Measurements from ENCODE around the gene CNNM4.
A peak's percentile ranks its signal among the peaks of the same experiment; 100 is the strongest.

CNNM4 gene

GRCh38 chr2:96837575-96837974 is 76.9 kb downstream of the CNNM4 start:
- no peak for DNase-seq

- no peak for DNase-seq
These were observed 77.9 kb downstream of the CNNM4 start for GRCh38 chr2:96838345-96839292.

GRCh38 chr2:96839293-96839874 is 78.7 kb downstream of the CNNM4 start:
- DNase-seq: peak; percentile 95

GRCh38 chr2:96839875-96840850 is 79.5 kb downstream of the CNNM4 start:
- DNase-seq: no peak

GRCh38 chr2:96841701-96842495 is 81.2 kb downstream of the CNNM4 start:
- no peak for DNase-seq

- no peak for DNase-seq
These were observed 81.9 kb downstream of the CNNM4 start for GRCh38 chr2:96842600-96842999.

GRCh38 chr2:96843538-96844268 is 83.0 kb downstream of the CNNM4 start, which contains the start of gene ANKRD23:
Gene ANKRD23, minus strand, starts transcription at chr2:96844021. Its CDS starts 29 bp downstream, at chr2:96843992.
- no peak for DNase-seq

GRCh38 chr2:96844405-96844808 is 83.7 kb downstream of the CNNM4 start:
- no peak for DNase-seq

- no peak for DNase-seq
These were observed 86.1 kb downstream of the CNNM4 start for GRCh38 chr2:96846825-96847224.

GRCh38 chr2:96847586-96847985 is 86.9 kb downstream of the CNNM4 start:
- no peak for DNase-seq

- DNase-seq: no peak
These were observed 87.6 kb downstream of the CNNM4 start for GRCh38 chr2:96848264-96848663.

GRCh38 chr2:96852667-96853066 is 92.0 kb downstream of the CNNM4 start:
- no peak for DNase-seq

GRCh38 chr2:96853321-96853720 is 92.6 kb downstream of the CNNM4 start:
- no peak for DNase-seq

GRCh38 chr2:96856776-96857666 is 96.3 kb downstream of the CNNM4 start:
- peak; percentile 60 for DNase-seq

GRCh38 chr2:96857667-96858372 is 97.1 kb downstream of the CNNM4 start, which contains the start of gene ANKRD39:
Gene ANKRD39, minus strand, starts transcription at chr2:96858016. Its CDS starts 29 bp downstream, at chr2:96857987.
- DNase-seq: peak; percentile 98

GRCh38 chr2:96859099-96859649 is 98.5 kb downstream of the CNNM4 start:
- no peak for DNase-seq

- no peak for DNase-seq
These were observed 99.0 kb downstream of the CNNM4 start for GRCh38 chr2:96859681-96860064.

GRCh38 chr2:96860065-96861029 is 99.6 kb downstream of the CNNM4 start:
- peak; percentile 58 for DNase-seq

All from CD4-positive, alpha-beta T cell treated with Interleukin-17A for 4 hours (primary cell).